ENCODE results near the gene FBXL3. TPM values are rescaled to one million over a fixed set of nuclear protein-coding genes. Genes with fewer than 3 reads are reported as not detected.

FBXL3 gene
- total RNA-seq, 2 donors from 2014 or later, result 74.3 to 81.2 TPM

DNA sequence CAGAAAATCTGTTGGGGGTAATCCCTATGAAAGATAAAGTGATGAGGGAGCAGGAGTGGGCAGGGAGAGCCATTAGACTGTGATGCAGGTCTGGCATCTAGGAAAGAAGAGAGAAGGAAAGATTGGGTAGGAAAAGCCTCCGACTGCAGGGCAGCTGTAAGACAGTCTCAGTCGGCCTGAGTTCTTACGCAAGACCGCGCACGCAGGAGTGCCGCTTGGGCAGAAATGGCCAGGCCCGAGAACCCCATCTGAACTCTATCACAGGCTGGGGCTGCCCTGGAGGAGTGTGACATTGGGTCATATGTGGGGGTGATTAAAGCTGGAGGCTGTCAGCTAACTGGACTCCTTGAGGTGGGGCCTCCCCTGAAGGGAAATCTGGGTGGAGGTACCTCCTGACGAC lies 13.9 kb upstream of the FBXL3 start:
- no peak overlapping the region for H3K27ac Mint-ChIP-seq
- no peak overlapping the region for H3K4me3 Mint-ChIP-seq
- H3K9me3 ChIP-seq (ENCODE audit: control insufficient read depth, low read length, poor library complexity, severe bottlenecking), result no peaks in the 10 kb centered on the region
- DNase-seq (no peak), ATAC-seq (no peak)
- H3K36me3 Mint-ChIP-seq (ENCODE audit: low read depth), result no peaks in the 10 kb centered on the region
- H3K4me1 Mint-ChIP-seq, result peaks cover 7% of the 10 kb centered on the region
- no peaks in the 10 kb centered on the region for H3K27me3 Mint-ChIP-seq

DNA sequence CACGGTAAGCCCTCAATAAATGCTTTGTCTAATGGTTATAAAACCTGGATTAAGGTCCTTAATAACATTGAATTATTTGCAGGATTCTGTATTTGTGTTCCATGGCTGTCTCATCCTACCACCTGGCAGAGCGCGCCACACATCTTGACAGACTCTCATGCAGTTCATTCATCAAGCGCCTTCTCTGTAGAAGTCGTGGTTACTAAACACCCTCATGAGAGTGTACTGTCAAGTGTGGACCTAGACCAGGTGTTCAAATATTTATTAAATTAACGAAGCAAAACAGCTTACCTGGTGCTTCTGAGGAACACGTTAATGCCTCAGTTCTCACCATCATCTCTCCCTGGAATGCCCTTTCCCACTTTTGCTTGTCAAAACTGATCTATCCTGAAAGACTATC lies 13.1 kb upstream of the FBXL3 start:
- peaks cover 7% of the 10 kb centered on the region for H3K4me1 Mint-ChIP-seq
- no peaks in the 10 kb centered on the region for H3K27me3 Mint-ChIP-seq
- H3K4me3 Mint-ChIP-seq, result no peak overlapping the region
- H3K27ac Mint-ChIP-seq, result no peak overlapping the region
- ATAC-seq (no peak), DNase-seq (no peak)
- peaks cover 3% of the 10 kb centered on the region for H3K9me3 ChIP-seq (ENCODE audit: control insufficient read depth, low read length, poor library complexity, severe bottlenecking)
- no peaks in the 10 kb centered on the region for H3K36me3 Mint-ChIP-seq (ENCODE audit: low read depth)

DNA sequence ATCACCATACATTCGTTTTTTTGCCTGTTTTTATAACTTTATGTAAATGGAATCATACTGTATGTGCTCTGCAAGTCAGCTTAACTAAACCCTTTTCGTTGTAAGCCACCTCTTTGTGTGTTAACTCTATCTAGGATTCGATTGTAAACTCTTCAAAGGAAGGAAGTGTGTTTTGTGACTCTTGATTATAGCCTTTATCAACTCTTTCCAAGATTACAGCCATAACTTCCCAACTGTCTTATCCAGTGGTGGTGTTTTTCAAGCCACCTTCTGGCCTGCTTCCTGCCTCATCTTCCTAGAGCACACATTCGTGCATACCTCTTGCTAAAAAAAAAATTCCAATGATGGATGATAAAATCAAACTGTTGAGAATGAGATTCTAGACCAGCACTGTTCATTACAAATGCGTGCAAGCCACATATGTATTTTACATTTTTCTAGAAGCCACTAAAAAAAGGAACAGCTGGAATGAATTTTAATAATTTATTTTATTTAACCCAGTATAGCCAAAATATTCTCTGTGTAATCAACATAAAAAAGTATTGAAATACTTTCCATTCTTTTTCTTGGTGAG lies 12.0 kb upstream of the FBXL3 start:
- H3K9me3 ChIP-seq (ENCODE audit: control insufficient read depth, low read length, poor library complexity, severe bottlenecking), result peaks cover 3% of the 10 kb centered on the region
- peaks cover 7% of the 10 kb centered on the region for H3K4me1 Mint-ChIP-seq
- no peaks in the 10 kb centered on the region for H3K36me3 Mint-ChIP-seq (ENCODE audit: low read depth)
- no peaks in the 10 kb centered on the region for H3K27me3 Mint-ChIP-seq
- ATAC-seq (no peak), DNase-seq (no peak)
- H3K27ac Mint-ChIP-seq, result no peak overlapping the region
- no peak overlapping the region for H3K4me3 Mint-ChIP-seq

DNA sequence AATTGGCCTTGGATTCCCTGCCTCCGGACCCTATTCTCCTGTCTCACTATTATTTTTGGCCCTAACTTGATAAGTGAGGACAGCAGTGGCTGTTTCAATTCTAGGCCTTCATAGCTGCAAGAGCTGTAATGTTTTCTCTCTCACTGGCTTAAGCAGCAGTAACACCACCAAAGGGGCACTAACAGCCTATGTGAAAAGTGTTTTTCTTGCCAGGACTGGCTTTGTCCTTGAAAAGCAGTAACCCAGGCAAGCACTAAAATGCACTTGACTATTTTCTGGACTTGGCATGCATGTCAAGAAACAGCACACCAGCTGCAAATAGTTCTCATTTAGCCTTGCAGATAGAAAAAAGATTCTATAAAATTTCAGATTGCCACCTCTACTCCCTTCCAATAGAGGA lies 9.3 kb upstream of the FBXL3 start:
- H3K4me1 Mint-ChIP-seq, result peaks cover 3% of the 10 kb centered on the region
- H3K27me3 Mint-ChIP-seq, result no peaks in the 10 kb centered on the region
- DNase-seq (no peak), ATAC-seq (no peak)
- H3K9me3 ChIP-seq (ENCODE audit: control insufficient read depth, low read length, poor library complexity, severe bottlenecking), result peaks cover 3% of the 10 kb centered on the region
- no peaks in the 10 kb centered on the region for H3K36me3 Mint-ChIP-seq (ENCODE audit: low read depth)
- H3K27ac Mint-ChIP-seq, result no peak overlapping the region
- H3K4me3 Mint-ChIP-seq, result no peak overlapping the region

DNA sequence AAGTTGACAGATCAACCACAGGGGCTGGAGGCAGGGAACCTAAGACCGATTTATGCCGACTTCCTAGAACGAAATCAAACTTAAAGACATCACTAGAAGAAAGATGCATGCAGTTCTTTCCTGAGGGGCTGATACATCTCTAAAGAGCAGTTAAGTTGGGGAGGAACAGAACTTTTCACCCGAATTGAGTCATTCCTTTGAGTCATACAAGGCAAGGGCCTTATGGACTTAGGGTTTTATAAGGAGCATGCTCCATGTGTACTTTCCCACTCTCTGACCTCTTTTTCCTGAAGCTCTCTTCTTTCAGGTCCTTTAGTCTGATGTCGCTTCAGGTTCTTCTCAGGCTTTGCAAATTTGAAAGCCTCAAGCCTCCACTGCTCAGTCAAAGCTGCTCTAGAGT lies 7.9 kb upstream of the FBXL3 start:
- DNase-seq, result no peak
- H3K4me3 Mint-ChIP-seq, result no peak overlapping the region
- H3K4me1 Mint-ChIP-seq, result no peaks in the 10 kb centered on the region
- no peaks in the 10 kb centered on the region for H3K27me3 Mint-ChIP-seq
- H3K36me3 Mint-ChIP-seq (ENCODE audit: low read depth), result no peaks in the 10 kb centered on the region
- H3K27ac Mint-ChIP-seq, result no peak overlapping the region
- no peak for ATAC-seq
- peaks cover 3% of the 10 kb centered on the region for H3K9me3 ChIP-seq (ENCODE audit: control insufficient read depth, low read length, poor library complexity, severe bottlenecking)

DNA sequence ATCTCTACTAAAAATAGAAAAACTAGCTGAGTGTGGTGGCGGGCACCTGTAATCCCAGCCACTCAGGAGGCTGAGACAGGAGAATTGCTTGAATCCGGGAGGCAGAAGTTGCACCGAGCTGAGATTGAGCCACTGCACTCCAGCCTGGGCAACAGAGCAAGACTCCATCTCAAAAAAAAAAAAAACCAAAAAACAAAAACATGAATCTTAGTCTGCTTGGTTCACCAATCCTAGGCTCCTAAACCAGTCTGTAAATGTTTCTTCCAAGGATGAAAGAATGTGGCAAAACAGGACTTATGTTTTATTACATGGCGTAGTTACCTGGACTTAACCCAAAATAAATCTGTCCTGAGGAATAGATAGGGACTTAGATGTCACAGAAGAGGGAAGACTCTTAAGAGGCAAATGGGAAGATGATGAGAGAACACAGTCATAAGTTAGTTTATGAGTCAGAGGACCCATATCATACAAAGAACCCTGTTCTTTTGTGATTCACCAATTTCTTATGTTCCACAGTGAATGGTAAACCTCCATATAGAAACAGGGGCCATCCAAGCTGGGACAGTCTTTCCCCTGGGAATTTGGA lies 6.9 kb upstream of the FBXL3 start:
- no peaks in the 10 kb centered on the region for H3K36me3 Mint-ChIP-seq (ENCODE audit: low read depth)
- no peak overlapping the region for H3K4me3 Mint-ChIP-seq
- no peak for DNase-seq
- H3K9me3 ChIP-seq (ENCODE audit: control insufficient read depth, low read length, poor library complexity, severe bottlenecking), result peaks cover 3% of the 10 kb centered on the region
- no peaks in the 10 kb centered on the region for H3K27me3 Mint-ChIP-seq
- ATAC-seq, result no peak
- H3K27ac Mint-ChIP-seq, result no peak overlapping the region
- H3K4me1 Mint-ChIP-seq, result no peaks in the 10 kb centered on the region

DNA sequence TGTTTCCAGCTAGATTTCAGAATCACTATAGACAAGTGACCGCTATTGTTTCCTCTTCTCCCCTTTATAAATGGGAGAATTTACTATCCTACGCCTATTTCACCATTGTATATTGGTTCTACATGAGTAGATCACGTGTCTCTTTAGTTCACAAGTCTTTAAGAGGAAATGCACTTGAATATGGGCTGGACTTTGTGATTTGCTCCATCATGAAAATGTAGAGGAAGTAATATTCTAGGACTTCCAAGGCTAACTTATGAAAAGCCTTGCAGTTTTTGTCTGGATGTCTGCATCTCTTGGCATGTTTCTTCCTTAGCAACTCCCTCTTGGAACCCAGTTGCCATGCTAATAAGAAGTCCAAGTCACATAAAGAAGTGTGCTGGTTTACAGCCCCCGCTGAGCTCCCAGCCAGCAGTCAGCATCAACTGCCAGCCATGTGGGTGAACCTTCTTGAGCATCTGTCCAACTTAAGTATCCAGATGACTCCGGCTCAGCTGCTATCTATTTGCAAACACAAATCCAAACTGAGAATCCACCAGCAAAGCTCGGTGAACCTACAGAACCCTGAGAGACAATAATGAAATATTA lies 4.8 kb upstream of the FBXL3 start:
- ATAC-seq, result no peak
- Mint-ChIP-seq H3K36me3 (ENCODE audit: low read depth) (peaks cover 4% of the 10 kb centered on the region), H3K27ac (peak overlapping the region; percentile 68), H3K27me3 (no peaks in the 10 kb centered on the region), H3K4me1 (peaks cover 7% of the 10 kb centered on the region), H3K4me3 (no peak overlapping the region)
- no peak for DNase-seq
- H3K9me3 ChIP-seq (ENCODE audit: control insufficient read depth, low read length, poor library complexity, severe bottlenecking), result peaks cover 3% of the 10 kb centered on the region

DNA sequence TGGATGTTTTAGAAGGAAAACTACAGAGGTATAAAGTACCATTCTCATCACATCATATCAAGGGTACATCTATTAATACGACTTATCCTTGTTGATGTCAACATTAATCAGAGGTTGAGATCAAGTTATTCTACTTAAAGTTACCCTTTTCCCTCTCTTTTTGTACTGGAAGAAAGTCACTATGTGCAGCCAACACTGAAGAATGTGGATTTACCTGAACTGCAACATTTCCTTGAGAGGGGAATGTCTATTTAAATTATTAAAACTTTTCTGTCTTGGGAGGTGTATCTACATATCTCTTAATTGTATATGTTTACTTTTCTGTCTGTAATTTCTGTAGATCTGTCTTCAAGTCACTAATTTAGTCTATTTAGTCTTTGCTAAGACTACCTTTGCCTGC lies 2.5 kb upstream of the FBXL3 start:
- H3K4me1 Mint-ChIP-seq, result peaks cover 17% of the 10 kb centered on the region
- no peak for ATAC-seq
- DNase-seq, result no peak
- H3K4me3 Mint-ChIP-seq, result no peak overlapping the region
- H3K36me3 Mint-ChIP-seq (ENCODE audit: low read depth), result peaks cover 4% of the 10 kb centered on the region
- no peak overlapping the region for H3K27ac Mint-ChIP-seq
- H3K9me3 ChIP-seq (ENCODE audit: control insufficient read depth, low read length, poor library complexity, severe bottlenecking), result no peaks in the 10 kb centered on the region
- H3K27me3 Mint-ChIP-seq, result no peaks in the 10 kb centered on the region

DNA sequence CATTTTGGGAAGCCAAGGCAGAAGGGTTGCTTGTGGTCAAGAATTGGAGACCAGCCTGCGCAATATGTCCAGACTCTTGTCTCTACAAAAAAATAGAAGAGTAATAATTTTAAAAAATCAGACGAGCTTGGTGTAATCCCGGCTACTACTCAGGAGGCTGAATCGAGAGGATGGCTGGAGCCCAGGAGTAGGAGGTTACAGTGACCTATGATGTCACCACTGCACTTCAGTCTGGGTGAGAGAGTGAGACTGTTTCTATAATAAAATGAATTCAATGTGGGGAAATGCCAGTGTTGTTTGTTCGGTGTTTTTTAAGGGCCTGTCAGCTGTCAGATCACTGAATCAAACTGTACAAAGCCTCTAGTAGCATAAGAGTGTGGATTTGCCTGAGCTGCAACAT lies 1.2 kb upstream of the FBXL3 start:
- no peaks in the 10 kb centered on the region for H3K9me3 ChIP-seq (ENCODE audit: control insufficient read depth, low read length, poor library complexity, severe bottlenecking)
- H3K27me3 Mint-ChIP-seq, result no peaks in the 10 kb centered on the region
- DNase-seq (no peak), ATAC-seq (no peak)
- peak overlapping the region; percentile 94 for H3K4me3 Mint-ChIP-seq
- H3K36me3 Mint-ChIP-seq (ENCODE audit: low read depth), result peaks cover 4% of the 10 kb centered on the region
- peaks cover 25% of the 10 kb centered on the region for H3K4me1 Mint-ChIP-seq
- H3K27ac Mint-ChIP-seq, result peak overlapping the region; percentile 96

DNA sequence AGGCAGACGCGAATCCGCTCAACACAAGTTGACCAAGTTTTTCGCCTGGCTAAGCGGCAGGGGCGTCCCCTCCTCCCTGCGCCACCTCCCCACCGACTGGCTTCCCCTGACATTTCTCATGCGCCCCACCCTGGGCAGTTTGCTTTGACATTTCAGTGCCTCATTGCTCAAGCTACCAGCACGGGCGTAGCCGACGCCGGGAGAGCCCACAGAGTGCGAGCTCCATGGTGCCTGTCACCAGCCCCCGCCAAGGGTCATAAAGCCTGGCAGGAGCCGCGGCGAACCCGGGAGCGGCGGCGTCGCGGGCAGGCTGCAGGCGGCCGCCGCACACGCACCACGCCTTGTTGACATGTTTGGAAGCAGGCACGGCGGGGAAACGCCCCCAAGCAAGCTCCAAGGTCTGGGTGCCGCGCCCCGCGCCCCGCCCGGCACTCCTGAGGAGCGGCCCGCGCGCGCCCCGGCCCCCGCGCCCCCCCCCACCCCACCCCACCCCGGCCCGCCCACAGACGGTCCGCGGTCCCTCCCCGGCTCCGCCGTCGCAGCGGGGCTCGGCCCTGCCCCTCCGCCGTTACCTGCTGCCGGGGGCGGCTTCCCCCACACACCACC lies 601 bp downstream of the FBXL3 start:
- DNase-seq (peak; percentile 63 to 82 (median 78)), ATAC-seq (peak; percentile 69)
- peaks cover 34% of the 10 kb centered on the region for H3K4me1 Mint-ChIP-seq
- H3K27me3 Mint-ChIP-seq, result no peaks in the 10 kb centered on the region
- H3K9me3 ChIP-seq (ENCODE audit: control insufficient read depth, low read length, poor library complexity, severe bottlenecking), result no peaks in the 10 kb centered on the region
- peaks cover 4% of the 10 kb centered on the region for H3K36me3 Mint-ChIP-seq (ENCODE audit: low read depth)
- H3K27ac Mint-ChIP-seq, result peak overlapping the region; percentile 96
- H3K4me3 Mint-ChIP-seq, result peak overlapping the region; percentile 94

DNA sequence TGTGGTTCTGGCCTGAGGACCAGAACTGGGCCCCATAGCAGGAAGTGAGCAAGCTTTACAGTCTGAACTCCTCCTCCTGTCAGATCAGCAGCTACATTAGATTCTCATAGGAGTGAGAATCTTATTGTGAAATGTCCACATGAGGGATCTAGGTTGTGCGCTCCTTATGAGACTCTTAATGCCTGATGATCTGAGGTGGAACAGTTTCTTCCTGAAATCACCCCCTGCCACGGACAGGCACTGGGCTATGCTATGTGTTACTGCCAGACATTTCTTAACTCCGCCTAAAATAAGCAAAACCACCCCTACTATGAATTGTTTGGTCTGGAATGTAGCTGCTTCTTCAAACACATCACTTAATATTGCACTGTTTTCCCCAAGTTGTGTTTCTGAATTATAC lies 4.6 kb downstream of the FBXL3 start:
- ATAC-seq (no peak), DNase-seq (no peak)
- no peaks in the 10 kb centered on the region for H3K9me3 ChIP-seq (ENCODE audit: control insufficient read depth, low read length, poor library complexity, severe bottlenecking)
- H3K4me3 Mint-ChIP-seq, result peak overlapping the region; percentile 73
- peaks cover 42% of the 10 kb centered on the region for H3K4me1 Mint-ChIP-seq
- H3K27ac Mint-ChIP-seq, result peak overlapping the region; percentile 96
- no peaks in the 10 kb centered on the region for H3K27me3 Mint-ChIP-seq
- peaks cover 4% of the 10 kb centered on the region for H3K36me3 Mint-ChIP-seq (ENCODE audit: low read depth)

DNA sequence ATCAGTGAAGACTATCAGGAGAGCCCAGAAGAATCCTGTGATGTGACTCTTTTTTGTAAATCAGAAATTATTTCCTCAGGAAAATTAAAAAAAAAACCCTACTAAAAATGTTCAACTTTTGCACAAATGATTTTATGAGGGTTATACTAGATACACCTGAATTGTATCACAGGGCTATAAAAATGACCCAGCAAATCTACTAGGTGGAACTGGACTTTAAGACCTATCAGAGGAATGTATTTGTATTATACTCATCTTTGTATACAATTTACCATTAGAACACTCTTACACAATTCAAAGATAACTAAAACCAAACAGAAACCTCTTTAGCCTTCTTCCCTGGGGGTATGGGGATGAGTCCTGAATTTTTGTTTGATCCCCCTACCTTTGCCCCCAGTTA lies 7.2 kb downstream of the FBXL3 start:
- Mint-ChIP-seq H3K27ac (peak overlapping the region; percentile 32), H3K4me1 (peaks cover 39% of the 10 kb centered on the region), H3K36me3 (ENCODE audit: low read depth) (peaks cover 2% of the 10 kb centered on the region), H3K27me3 (no peaks in the 10 kb centered on the region), H3K4me3 (no peak overlapping the region)
- ATAC-seq, result no peak
- H3K9me3 ChIP-seq (ENCODE audit: control insufficient read depth, low read length, poor library complexity, severe bottlenecking), result no peaks in the 10 kb centered on the region
- DNase-seq, result no peak

DNA sequence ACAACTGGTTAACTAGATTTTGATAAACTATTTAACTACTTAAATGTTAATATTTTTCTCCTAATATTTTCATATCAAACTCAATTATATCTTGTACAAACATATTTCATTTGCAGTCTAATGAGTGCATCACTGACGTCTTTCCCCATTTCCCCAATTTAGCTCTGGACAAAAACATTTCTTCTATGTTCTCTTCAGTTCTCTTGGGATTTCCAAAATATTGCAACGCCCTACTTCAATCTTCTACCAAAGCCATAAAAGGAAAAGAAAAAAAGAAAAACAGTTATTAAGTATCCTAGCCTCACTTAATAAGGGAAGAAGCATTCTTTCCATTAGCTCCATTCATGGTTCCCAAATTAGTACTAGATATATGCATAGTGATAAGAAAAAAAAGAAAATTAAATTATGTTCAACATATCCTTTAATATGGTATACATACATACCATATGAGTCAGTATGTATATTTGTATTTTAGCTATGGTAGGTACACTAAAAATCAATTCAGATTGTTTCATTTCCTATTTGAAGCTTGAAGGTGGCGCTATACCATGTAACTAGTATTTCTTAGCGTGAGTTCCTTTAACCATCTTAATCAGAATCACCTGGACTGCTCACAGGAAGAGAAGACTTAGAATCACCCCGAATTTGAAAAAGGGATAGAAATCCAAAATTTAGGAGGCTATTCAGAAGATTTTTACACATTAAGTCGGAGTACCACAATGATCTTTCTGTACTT lies 9.9 kb downstream of the FBXL3 start:
- H3K4me3 Mint-ChIP-seq, result peak overlapping the region; percentile 12

More for the DNA sequence above, 9.9 kb downstream of the FBXL3 start:
- no peaks in the 10 kb centered on the region for H3K9me3 ChIP-seq (ENCODE audit: control insufficient read depth, low read length, poor library complexity, severe bottlenecking)
- H3K4me1 Mint-ChIP-seq, result peaks cover 34% of the 10 kb centered on the region
- ATAC-seq (no peak), DNase-seq (no peak)
- no peaks in the 10 kb centered on the region for H3K27me3 Mint-ChIP-seq
- peak overlapping the region; percentile 85 for H3K27ac Mint-ChIP-seq
- peaks cover 6% of the 10 kb centered on the region for H3K36me3 Mint-ChIP-seq (ENCODE audit: low read depth)
